NCI-H1417 treated with DMSO at 0.1 percent for 48 hours (cell line): ENCODE data around the gene TNNC1.

Experiments
- DNase-seq: peaks from one replicate; lab custom pipeline; 2025; lab: John Stamatoyannopoulos, UW

TNNC1 gene

DNA sequence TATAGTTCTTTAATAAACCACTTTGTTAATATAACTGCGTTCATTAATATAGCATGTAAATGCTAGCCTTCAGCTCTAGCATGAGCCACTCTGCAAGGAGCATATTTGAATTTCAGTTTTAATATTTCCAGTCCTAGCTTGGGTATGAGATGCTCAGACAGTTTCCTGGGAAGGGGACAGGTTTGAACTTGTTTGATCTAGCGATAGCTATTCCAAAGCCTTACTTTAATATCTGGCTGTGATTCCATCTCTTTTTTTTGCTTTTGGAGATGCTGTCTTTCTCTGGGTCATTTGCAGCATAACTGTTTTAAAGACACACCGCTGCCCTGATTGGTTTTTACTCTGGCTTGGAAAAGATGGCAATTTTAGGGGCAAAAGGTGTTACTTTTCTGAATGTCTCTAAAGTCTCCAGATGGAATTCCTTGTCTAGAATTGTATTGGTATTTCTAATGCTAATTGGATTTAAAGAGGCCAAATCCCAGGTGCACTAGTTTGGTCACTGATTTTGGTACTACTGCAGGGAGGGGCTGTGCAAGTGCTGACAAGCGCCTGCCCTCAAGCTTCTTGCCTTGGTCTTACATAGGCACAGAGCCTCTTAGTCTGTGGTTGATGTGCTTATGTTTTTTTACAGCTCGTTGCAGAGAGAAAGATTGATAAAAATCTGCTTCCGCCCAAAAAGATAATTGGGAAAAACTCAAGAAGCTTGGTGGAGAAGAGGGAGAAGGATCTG, 4.4 kb upstream of the TNNC1 start:
- no peak for DNase-seq

DNA sequence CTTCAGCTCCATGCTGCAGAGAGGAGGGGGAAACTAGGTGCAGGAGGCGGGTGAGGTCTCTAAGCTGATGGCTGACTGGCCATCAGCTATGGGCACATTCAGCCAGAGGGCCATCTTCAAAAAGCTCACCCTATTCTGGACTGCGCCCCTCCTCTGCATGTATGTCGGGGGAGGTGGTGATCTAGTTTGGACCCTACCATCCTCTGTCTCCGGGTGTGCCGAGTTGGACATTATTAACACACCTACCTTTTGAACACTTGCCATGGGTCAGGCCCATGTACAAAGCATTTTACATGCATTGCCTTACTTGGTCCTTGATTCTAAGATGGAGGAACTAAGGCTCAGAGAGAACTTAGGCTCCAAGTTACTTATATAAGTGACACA, 3.0 kb upstream of the TNNC1 start:
- DNase-seq: no peak

DNA sequence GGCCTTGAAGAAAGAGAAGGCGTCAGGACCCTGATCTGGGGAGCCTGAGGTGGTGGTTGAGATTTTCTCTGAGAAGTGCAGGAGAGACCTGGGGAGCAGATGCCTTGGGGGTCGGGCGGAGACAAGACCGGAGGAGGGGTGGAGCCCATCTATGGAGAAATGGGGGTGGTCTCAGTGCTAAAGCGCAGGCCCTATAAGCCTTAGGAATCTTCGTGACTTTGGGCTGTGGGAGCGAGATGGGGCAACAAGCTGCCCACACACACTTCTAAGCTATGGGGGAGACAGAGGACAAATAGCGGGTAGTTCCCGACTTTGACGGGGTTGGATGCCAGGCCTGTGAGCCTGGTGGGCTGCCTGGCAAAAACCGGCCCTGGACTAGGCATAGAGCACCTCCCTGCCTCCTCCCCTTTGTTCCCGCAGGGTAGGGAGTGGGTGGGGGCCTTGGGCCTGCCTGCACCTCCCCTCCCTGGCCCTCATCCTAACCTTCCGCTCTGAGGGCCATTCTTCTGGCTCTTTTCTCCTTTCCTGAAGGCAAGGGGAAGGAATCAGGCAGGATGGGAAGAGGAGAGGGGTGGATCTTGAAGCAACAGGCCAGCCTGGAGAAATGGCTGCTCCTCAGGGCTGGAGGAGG, 2.4 kb upstream of the TNNC1 start:
- DNase-seq: no peak

DNA sequence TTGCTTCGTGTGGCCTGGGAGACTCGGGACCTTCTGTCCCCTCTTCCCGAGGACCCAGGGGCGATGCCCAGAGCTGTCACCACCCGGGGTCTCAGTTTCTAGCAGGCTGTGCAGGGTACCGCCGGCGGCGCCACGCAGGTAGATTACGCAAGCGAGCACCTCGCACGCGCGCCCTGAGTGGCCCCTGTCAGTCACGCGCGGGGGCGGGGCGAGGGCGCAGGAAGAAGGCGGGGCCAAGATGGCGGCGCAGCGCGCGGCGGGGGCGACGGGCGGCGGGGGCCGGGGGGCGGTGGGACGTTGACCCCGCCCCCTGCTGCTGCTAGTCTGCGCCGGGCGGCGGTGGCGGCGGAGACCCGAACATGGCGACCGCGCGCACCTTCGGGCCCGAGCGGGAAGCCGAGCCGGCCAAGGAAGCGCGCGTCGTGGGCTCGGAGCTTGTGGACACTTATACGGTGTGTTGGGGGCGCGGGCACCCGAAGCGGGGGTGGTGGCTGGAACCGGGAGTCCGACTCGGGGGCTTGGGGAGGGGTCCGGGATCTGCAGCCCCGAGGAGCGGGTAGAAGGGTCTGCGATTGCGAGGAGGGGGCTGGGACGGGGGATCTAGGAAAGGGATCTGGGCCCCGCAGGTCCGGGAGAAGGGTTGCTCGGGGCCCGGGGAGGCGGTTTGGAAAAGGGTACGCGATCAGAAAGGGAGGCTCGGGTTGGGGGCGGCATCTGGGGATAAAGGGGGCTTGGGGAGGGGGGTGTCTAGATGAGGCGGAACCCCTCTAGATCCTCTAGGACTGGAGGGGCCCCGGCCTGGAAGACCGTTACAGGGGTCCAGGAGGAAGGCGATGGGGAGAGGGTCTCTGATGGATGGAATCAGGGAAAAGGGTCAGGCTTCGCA, 1.7 kb upstream of the TNNC1 start, which contains the start of gene NISCH:
Gene NISCH (plus strand): TSS at position 322 of the 886 bp plus-strand sequence. CDS start 38 bp downstream, at position 360.
- DNase-seq: no peak

DNA sequence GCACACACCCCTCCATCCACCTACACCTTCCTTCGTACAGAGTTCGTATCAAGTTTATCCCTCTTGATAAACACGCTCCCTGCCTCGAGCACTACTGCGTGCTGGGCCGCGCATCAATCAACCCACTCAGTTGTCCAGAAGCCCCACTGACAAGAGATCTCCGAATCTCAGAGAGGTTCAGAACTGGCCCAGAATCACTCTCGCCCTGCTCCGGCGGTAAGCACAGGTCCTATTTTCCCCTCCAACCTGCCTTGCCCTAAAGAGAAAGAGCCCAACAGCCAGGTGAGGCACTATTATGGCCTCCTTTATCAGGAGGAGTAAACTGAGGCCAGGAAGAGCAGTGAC, 1.1 kb upstream of the TNNC1 start:
- DNase-seq: no peak

DNA sequence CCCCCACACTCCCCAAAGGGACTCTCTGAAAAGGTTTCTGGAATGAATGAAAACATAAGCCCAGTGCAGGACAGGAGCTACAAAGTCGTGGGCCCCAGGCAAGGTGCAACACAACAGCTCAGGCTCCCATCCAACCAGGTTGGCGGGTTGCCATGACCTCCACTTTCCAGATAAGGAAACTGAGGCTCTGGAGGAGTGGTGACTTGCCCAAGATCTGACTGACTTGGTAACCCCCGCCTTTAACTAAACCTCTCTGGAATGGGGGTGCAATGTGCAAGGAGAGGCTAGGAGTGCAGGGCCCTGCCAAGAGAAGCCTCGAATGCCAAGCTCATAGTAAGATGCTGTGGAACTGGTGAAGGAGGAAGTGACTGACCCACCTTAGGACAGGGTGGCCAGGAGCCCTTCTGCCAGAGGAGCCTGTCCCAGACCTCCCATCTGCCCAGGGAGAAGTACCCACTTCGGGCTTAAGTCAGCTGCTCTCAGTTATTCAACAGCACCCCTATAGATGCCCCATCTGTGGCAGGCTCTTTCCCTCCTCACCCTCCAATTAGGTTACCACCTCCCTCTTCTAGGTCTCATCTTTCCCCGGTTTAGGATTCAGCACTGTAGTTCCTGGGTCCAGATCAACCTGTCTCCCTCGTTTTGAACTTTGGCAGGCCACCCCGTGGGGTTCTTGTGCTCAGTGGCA, 553 bp upstream of the TNNC1 start:
- DNase-seq: no peak

DNA sequence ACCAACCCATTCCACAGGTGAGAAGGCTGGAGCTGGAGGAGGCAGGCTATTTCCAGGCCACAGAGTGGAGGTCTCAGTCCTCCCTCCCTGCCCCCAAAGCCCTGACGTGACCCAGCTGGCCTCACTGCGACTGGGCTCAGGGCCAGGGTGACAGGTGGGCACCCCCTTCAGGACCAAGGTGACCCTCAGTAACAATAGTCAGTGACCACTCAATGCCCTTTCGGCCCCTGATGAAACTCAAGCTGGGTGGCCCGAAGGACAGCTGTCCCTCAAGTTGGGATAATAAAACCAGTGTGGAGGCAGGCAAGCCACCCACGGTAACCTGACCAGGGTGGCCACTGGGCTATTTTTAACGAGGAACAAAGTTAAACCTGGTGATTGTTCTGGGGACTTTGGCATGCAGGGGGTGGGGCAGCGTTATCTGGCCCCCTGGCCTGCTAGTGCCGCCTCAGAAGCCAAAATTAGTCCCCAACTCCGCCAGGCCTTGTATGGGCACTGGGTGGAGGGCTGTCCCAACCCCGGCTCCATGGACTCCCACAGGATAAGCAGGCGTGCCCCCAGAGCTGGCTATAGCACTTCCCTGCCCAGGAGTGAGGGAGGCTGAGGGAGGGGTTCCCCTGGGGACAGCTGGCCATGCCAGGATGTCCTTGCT, 1.1 kb downstream of the TNNC1 start:
- no peak for DNase-seq

DNA sequence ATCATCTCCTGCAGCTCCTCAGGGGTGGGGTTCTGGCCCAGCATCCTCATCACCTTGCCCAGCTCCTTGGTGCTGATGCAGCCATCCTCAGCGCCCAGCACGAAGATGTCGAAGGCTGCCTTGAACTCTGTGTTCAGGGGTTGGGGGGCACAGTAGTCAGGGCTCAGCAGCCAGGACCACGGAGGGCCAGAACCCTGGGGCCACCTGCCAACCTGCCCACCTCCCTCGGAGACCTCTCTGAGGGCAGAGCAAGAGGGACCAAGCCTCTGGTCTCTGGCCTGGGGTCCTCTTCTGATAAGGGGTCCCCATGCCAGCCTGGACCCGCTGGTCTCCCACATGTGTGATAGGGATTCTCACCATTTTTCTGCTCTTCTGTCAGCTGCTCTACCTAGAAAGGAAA, 1.7 kb downstream of the TNNC1 start:
- no peak for DNase-seq

DNA sequence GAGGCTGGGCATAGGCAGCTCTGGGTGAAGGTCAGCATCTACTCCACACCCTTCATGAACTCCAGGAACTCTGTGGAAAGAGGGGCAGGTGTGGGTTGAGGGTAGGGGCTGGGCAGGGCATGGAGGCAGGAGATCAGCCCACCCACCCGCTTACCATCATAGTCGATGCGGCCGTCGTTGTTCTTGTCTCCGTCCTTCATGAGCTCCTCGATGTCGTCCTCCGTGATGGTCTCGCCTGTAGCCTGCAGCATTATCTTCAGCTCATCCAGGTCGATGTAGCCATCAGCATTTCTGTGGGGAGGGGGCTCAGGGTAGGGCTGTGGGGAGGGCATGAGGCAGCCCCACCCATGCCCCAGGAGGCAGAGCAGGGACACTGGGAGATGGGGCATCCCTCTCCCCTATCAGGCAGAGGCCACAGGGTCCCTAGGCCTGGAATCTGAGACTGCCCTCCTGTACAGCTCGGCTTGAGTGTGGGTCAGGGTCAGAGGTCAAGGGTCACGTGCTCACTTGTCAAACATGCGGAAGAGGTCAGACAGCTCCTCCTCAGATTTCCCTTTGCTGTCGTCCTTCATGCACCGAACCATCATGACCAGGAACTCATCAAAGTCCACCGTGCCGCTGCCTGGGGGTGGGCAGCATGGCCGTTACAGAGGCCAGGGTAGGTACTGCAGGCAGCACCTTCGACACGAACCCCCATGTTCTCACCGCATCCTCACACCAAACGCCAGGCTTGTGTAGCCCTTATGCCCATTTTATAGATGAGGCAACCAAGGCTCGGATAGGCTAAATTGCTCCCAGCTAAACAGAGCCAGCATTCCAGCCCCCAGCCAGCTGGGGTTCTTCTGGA, 2.4 kb downstream of the TNNC1 start:
- DNase-seq: no peak

DNA sequence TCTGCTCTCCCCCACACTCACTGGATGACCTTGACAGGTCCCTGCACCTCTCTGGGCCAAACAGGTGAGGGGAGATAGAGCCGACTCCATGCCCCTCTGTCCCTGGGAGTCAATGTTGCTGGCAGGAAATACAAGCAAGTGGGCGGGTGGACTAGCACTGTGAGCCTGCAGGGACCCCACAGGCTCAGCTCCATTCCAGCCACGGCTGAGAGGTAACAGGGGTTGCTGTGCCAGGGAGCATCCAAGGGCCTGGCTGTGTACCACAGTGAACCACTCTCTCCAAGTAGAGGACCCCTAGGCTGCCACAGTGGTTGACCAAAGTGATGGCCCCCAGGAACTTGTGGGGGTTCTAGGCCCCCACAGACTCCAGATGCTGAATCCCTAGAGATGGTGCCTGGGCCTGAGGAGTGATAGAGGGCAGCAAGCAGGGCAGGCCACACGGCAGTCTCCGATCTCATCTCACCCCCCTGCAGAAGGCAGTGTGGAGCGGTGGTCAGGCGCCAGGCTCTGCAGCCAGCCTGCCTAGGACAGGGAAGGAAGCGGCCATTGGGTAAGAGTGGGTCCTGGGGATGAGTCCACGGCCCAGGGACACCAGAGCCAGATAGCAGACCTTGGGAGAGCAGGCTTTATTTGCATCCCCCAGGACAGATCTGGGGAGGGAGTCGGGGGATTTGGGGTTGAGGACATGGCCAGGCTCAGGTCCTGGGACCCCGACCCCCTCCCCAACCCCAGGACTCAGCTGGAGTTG, 3.2 kb downstream of the TNNC1 start:
- DNase-seq: no peak

DNA sequence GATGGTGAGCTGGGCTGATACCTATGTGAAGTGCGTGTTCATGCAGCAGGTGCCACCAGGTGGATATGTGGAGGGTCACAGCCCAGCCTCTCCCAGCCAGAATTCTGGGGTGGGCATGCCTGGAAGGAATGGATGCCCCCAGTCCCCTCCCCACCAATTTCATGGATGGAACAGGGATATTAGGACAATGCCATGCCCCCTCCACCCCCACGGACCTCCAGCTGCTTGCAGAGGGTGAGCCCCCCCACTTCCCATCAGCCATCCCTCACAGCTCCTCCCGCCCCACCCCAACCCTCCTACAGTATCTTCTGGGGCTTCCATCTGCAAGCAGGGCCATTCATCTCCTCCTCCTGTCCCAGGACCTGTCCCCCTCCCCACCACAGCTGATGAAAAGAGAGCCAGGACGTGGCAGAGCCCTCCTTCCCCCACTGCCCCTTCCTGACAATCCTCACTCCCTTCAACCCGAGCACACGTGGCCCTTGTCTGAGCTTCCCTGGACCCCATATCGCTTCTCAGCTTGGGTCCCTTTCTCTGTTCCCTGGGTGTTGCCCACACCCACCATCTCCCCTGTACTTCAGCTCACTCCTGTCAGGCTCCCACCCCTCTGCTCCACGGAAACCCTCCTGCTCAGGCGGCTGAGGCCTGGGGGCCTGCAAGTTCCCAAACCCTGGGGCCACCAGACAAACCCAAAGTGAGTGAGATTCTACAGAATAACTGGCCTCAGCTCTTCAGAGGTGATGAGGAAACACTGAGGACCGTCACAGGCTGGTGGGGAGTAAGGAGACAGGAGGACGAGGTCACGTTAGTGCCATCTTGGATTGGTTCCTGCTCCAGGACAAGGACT, 6.1 kb downstream of the TNNC1 start:
- no peak for DNase-seq

DNA sequence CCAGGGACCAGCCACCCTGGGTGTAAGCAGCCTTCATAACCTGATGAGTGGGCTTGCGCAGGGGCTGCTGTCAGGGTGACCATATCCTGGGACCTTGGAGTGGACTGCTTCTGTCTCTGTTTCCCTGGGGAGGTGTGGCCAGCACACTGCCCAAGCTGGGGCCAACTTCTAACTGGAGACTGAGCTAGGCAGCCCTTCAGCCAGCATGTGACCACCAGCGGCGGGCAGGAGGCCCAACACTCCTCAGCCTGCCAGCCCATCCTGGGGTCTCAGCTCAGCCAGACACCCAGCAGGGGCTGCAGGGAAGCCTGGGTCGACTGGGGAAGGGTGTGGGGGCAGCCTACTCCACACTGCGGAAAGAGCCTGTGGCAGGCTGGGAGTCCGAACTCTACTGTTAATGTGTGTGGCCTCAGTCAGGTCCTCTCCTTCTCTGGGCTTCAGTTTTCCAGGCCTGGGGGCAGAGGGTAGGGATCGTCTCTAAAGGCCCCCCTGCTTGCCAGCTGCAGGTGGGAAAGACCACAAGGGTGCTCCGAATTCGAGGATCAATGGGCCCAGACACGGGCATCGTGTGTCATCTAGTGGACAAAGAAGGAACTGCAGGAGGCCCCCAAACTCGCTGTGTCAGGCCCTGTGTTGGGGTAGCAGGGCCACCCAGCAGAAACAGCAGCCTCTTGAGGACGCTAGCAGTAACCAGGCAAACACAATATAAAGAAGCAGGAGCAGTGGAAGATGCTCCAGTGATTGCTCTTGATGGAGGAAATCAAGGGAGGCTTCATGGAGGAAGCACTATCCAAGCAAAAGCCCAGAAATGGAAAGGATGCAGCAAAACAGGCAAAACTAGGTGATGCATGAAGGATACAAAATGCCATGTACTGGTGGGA, 7.0 kb downstream of the TNNC1 start:
- no peak for DNase-seq

DNA sequence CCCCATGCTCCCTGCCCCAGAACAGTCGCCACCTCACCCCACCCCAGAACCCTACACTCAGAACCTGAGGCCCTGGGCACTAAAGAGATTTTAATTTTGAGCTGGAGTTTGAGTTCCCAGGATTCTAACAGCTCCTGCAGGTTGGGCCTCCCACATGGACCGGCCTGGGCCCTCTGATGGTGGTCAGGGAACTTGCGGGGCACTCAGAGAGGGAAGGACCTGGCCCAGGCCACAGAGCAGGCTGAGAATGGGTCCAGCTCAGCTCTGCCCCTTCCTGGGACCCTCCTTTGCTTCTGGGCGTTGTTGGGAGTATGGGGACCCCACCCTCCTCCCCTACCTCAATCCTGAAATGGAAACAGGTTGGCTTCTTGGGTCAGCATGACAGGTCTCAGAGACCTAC, 7.8 kb downstream of the TNNC1 start:
- no peak for DNase-seq

DNA sequence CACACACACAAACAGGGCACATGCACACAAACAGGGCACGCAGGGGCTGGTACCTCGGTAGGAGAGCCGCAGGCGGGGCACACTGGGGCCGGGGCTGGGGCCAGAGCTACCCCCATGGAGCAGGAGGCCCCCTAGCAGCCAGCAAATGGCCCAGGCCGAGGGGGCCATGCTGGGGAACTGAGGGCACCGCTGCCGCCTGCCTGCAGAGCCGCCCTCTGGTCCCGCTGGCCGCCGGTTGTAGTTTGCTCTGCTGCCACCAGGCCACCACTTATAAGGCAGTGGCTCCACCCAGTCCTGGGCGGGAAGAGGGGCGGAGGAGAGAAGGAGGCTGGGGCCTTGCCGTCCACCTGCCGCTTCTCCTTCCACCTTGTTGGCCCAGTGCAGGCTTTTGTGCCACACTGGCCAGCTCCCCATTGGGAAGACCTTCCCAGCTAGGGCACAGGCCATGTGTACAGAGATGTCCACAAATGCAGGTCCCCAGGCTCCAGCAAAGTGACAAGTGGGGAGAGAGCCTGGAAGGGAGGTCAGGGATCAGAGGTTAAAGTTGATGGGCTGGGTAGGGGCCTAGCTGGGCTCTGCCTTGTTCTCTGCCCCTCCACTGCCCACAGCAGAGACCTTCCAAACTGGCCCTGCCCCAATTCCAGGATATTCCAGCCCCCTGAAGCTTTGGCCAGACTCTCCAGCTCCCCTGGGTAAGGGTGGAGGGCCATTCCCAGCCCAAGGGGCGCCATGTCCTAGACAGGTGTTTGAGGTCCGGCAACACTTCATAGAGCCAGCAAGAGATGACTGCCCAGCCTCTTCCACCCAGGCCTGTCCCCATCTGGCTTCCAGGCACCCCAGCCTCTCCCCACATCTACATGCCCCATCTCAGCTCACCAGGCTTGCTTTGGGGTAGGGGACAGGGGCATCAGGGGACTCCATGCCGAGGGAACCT, 8.7 kb downstream of the TNNC1 start, which contains the start of gene SEMA3G:
Gene SEMA3G (minus strand): TSS at position 244 of the 934 bp plus-strand sequence. CDS start 76 bp downstream, at position 168.
- DNase-seq: no peak

DNA sequence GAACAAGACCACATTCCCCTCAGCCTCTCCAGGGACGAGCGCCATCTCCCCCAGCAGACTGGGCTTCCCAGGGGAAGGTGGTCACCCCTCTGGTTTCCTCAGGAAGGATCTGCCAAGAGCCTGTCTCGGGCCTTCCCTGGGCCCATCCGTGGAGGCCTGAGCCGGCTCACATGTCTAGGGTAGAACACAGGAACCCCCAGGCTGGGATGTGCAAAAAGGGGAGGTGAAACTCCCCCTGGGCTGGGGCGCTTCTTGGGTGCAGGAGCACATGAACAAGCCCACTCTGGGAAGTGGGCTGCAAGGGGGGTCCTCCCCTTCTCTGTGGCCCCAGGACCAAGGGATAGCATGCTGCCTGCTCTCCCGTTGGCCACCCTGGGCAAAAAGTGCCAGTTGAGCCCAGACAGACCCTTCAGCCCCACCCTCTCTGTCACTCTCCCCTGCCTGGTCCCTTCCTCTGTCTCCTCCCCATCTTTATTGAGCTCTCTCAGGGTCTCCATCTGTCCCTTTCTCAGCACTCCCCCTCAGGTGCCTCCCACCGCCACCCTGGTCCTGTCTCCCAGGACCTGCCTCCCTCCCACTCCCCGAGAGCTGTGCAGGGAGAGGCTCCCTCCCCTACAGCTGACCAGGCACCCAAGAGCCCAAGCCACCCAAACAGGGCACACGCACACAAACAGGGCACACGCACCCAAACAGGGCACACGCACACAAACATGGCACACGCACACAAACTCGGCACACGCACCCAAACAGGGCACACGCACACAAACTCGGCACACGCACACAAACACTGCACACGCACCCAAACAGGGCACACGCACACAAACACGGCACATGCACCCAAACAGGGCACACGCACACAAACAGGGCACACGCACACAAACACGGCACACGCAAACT, 9.8 kb downstream of the TNNC1 start:
- no peak for DNase-seq

DNA sequence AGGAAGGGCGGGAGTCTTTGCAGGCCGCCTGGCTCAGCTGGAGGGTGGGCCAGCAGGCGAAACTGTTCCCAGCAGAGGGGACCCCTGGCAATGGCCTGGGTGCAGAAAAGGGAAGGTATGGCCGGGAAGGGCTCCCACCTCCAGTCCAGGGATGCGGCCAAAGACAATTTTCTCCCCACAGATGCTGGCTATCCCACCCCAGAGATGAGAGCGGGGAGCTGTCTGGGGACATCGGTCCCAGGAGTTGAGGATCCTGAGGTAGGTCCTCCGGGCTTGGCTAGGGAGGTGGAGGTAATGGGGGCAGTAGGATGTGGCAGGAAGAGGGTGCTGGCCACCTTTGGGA, 10.6 kb downstream of the TNNC1 start:
- no peak for DNase-seq
